K562 (cell line): ENCODE measurements around the gene AGPAT2. TPM values are rescaled to one million over a fixed set of nuclear protein-coding genes. Genes with fewer than 3 reads are reported as not detected.
A peak's percentile ranks its signal among the peaks of the same experiment; 100 is the strongest.

Experiments used
- ATAC-seq: fragments of 200-7000 bp; cut with Tn5 transposase; 3 replicates; pipeline ENCODE4 v1.9.1; 2020; ENCODE audit warnings: moderate library complexity
- BruUV-seq: library from RNA; stranded (reverse); fragments of 400-500 nt; replicated peaks from 2 replicates; lab custom pipeline; 2021; lab: Mats Ljungman, UMichigan
- CTCF ChIA-PET: fragments of 300-600 bp; formaldehyde crosslinking; extraction: SDS; loops from one replicate; lab custom pipeline; 2021; ENCODE audit warnings: low intra/inter-chr PET ratio; lab: Yijun Ruan, JAX
- POLR2A ChIA-PET: fragments of 300-600, 350-650 bp; sonication (Branson Sonifier 250); formaldehyde crosslinking; extraction: SDS; loops from one replicate; lab custom pipeline; 2021; ENCODE audit warnings: antibody characterized with exemption, inconsistent platforms; lab: Yijun Ruan, JAX
- DNase-seq, 4 experiments: peaks; one replicate each; pipeline versions ENCODE4 v3.0.0 to v3.0.0-alpha.2; 2011 to 2018; ENCODE audit warnings: low spot score in 3 of 4, mixed read lengths in 3 of 4; ENCODE audit errors: extremely low read depth in 1 of 4
- FAIRE-seq: peaks from 2 replicates; lab custom pipeline; 2011; peaks lifted over from hg19 to GRCh38; lab: Jason Lieb, UNC
- H2AFZ ChIP-seq: 2 replicates; pipeline ENCODE4 v1.6.0; 2011; ENCODE audit warnings: low read depth, low read length, control low read depth, inconsistent platforms
- H3K27ac ChIP-seq: fragments of 200-600 bp; 3 replicates; pipeline ENCODE4 v1.8.0; 2011; ENCODE audit warnings: low read depth, mild to moderate bottlenecking, control low read depth, inconsistent platforms, low read length, moderate library complexity, mixed read lengths; ENCODE audit errors: extremely low read depth
- H3K27me3 ChIP-seq, 2 experiments: fragments of 300-600 bp in 1 of 2; 2 replicates in 1 of 2; 3 replicates in 1 of 2; pipeline versions ENCODE4 v1.6.0 to v1.8.0; 2011; ENCODE audit warnings: inconsistent platforms in 2 of 2, low read length in 2 of 2, mild to moderate bottlenecking in 1 of 2, mixed read lengths in 1 of 2, moderate library complexity in 1 of 2; ENCODE audit not compliant: control insufficient read depth in 2 of 2, insufficient read depth in 2 of 2
- H3K36me3 ChIP-seq: fragments of 300-600 bp; 3 replicates; pipeline ENCODE4 v1.8.0; 2011; ENCODE audit warnings: mild to moderate bottlenecking, low read length, inconsistent platforms; ENCODE audit not compliant: control insufficient read depth, insufficient read depth
- H3K4me1 ChIP-seq, 2 experiments: fragments of 200-600 bp in 1 of 2; replicated peaks in 1 of 2; 2 replicates in 1 of 2; 3 replicates in 1 of 2; pipeline versions ENCODE4 v1.5.1 to v1.8.0; 2011; ENCODE audit warnings: inconsistent platforms in 2 of 2, low read length in 2 of 2, mild to moderate bottlenecking in 1 of 2, mixed read lengths in 1 of 2, moderate library complexity in 1 of 2; ENCODE audit not compliant: control insufficient read depth in 2 of 2, insufficient read depth in 2 of 2
- H3K4me2 ChIP-seq: 2 replicates; pipeline ENCODE4 v1.6.1; 2011; ENCODE audit warnings: low read length, control low read depth, inconsistent platforms, mixed read lengths; ENCODE audit not compliant: insufficient read depth
- H3K4me3 ChIP-seq: fragments of 200-600 bp; sonication (generic), shearing (Covaris generic); 2 replicates; pipeline ENCODE4 v1.5.1; 2016; ENCODE audit warnings: control low read depth, inconsistent platforms
- H3K79me2 ChIP-seq: fragments of 200-600 bp; 3 replicates; pipeline ENCODE4 v1.8.0; 2011; ENCODE audit warnings: low read length, inconsistent platforms; ENCODE audit not compliant: control insufficient read depth, insufficient read depth
- H3K9ac ChIP-seq, 2 experiments: 2 replicates each; pipeline versions ENCODE4 v1.6.0 to v1.6.1; 2011; ENCODE audit warnings: low read depth in 2 of 2, low read length in 2 of 2, control low read depth in 1 of 2, inconsistent platforms in 1 of 2, mild to moderate bottlenecking in 1 of 2, mixed read lengths in 1 of 2; ENCODE audit not compliant: insufficient read depth in 1 of 2
- H3K9me1 ChIP-seq: one replicate; pipeline ENCODE4 v1.6.0; 2011; ENCODE audit warnings: inconsistent platforms, mild to moderate bottlenecking, low read length, moderate library complexity; ENCODE audit not compliant: control insufficient read depth, insufficient read depth
- H3K9me3 ChIP-seq: replicated peaks from 2 replicates; pipeline ENCODE4 v1.5.1; 2011; ENCODE audit warnings: low read depth, low read length, inconsistent platforms; ENCODE audit not compliant: control insufficient read depth, insufficient read depth
- H4K20me1 ChIP-seq: replicated peaks from 2 replicates; pipeline ENCODE4 v1.6.1; 2011; ENCODE audit warnings: low read length, inconsistent platforms, mixed read lengths; ENCODE audit not compliant: control insufficient read depth, insufficient read depth
- BACH1 ChIP-seq: fragments of 200-800 bp; sonication (Bioruptor generic); IDR thresholded peaks from 2 replicates; pipeline ENCODE4 v1.6.1; 2016; ENCODE audit warnings: missing genetic modification characterization, missing compliant biosample characterization
- CBFB ChIP-seq: sonication (generic); formaldehyde crosslinking; IDR thresholded peaks from 2 replicates; pipeline ENCODE4 v1.4.0; 2020; ENCODE audit warnings: mild to moderate bottlenecking, missing genetic modification reagents
- CXXC5 ChIP-seq: fragments of 250-450 bp; sonication (Bioruptor Pico); IDR thresholded peaks from 2 replicates; pipeline ENCODE4 v1.8.0; 2022; ENCODE audit warnings: inconsistent platforms, mild to moderate bottlenecking, moderate library complexity
- DIDO1 ChIP-seq: fragments of 450-650 bp; IDR thresholded peaks from 2 replicates; pipeline ENCODE4 v1.6.1; 2016; ENCODE audit warnings: low read depth, missing biosample characterization, missing genetic modification characterization
- FOSL1 ChIP-seq: fragments of 200-800 bp; sonication (Bioruptor generic); conservative IDR thresholded peaks from 2 replicates; pipeline ENCODE4 v1.6.1; 2016; ENCODE audit warnings: missing genetic modification characterization, missing compliant biosample characterization
- MAFG ChIP-seq: fragments of 450-650 bp; conservative IDR thresholded peaks from 2 replicates; pipeline ENCODE4 v1.6.1; 2016; ENCODE audit warnings: missing genetic modification characterization, missing compliant biosample characterization
- MCM7 ChIP-seq, 2 experiments: fragments of 450-650 bp; IDR thresholded peaks; 2 replicates each; pipeline ENCODE4 v1.6.1; 2016 to 2018
- NFIC ChIP-seq: fragments of 450-650 bp; IDR thresholded peaks from 2 replicates; pipeline ENCODE4 v1.6.1; 2017; ENCODE audit warnings: mild to moderate bottlenecking, inconsistent platforms
- PBX2 ChIP-seq, 2 experiments: IDR thresholded peaks in 1 of 2; conservative IDR thresholded peaks in 1 of 2; 2 replicates each; pipeline ENCODE4 v1.6.1; 2016; ENCODE audit warnings: low read depth in 2 of 2, mild to moderate bottlenecking in 1 of 2, missing compliant biosample characterization in 1 of 2, missing genetic modification characterization in 1 of 2, moderate library complexity in 1 of 2
- POLR2G ChIP-seq: fragments of 200-400 bp; formaldehyde crosslinking; IDR thresholded peaks from 2 replicates; pipeline ENCODE4 v1.6.1; 2017; ENCODE audit warnings: low read depth, mild to moderate bottlenecking, antibody characterized with exemption, low read length, moderate library complexity
- RBFOX2 ChIP-seq: fragments of 200-400 bp; formaldehyde crosslinking; IDR thresholded peaks from 2 replicates; pipeline ENCODE4 v1.6.1; 2017; ENCODE audit warnings: low read depth, mild to moderate bottlenecking, low read length, moderate library complexity
- RBM39 ChIP-seq: fragments of 200-400 bp; formaldehyde crosslinking; optimal IDR thresholded peaks from 2 replicates; pipeline ENCODE3; 2018; ENCODE audit warnings: low read depth, low read length
- SNIP1 ChIP-seq: fragments of 450-650 bp; IDR thresholded peaks from 2 replicates; pipeline ENCODE4 v1.7.1; 2017; ENCODE audit warnings: low read depth, mild to moderate bottlenecking
- STAG1 ChIP-seq: sonication (generic); formaldehyde crosslinking; IDR thresholded peaks from 2 replicates; pipeline ENCODE4 v1.5.0; 2020; ENCODE audit warnings: missing genetic modification reagents, borderline replicate concordance
- TAF15 ChIP-seq: fragments of 200-400 bp; formaldehyde crosslinking; IDR thresholded peaks from 2 replicates; pipeline ENCODE4 v1.6.1; 2017; ENCODE audit warnings: mild to moderate bottlenecking, low read depth, low read length, moderate library complexity
- TAF9B ChIP-seq: fragments of 450-650 bp; IDR thresholded peaks from 2 replicates; pipeline ENCODE4 v1.6.1; 2018; ENCODE audit warnings: mild to moderate bottlenecking; ENCODE audit not compliant: partially characterized antibody
- TBL1XR1 ChIP-seq, 2 experiments: IDR thresholded peaks; 2 replicates each; pipeline ENCODE4 v1.6.1; 2012; ENCODE audit warnings: improper control_type of control experiment in 2 of 2, low read length in 2 of 2, mild to moderate bottlenecking in 1 of 2
- ZBTB7A ChIP-seq: IDR thresholded peaks from 2 replicates; pipeline ENCODE4 v1.6.1; 2011; ENCODE audit warnings: low read depth, mild to moderate bottlenecking, low read length, moderate library complexity, borderline replicate concordance; ENCODE audit not compliant: control insufficient read depth
- ZEB2 ChIP-seq: fragments of 450-650 bp; IDR thresholded peaks from 2 replicates; pipeline ENCODE4 v1.6.1; 2016
- ZFP1 ChIP-seq: fragments of 450-650 bp; formaldehyde crosslinking; IDR thresholded peaks from 2 replicates; pipeline ENCODE4 v1.4.0; 2020; ENCODE audit warnings: mild to moderate bottlenecking, mixed read lengths
- ZNF184 ChIP-seq: sonication (generic); formaldehyde crosslinking; IDR thresholded peaks from 2 replicates; pipeline ENCODE4 v1.5.0; 2020; ENCODE audit warnings: missing genetic modification reagents
- ZNF274 ChIP-seq: IDR thresholded peaks from 2 replicates; pipeline ENCODE4 v1.6.1; 2011; ENCODE audit warnings: low read depth, mild to moderate bottlenecking, low read length, moderate library complexity, borderline replicate concordance
- WGBS: fragments of 100-300 bp; shearing (Covaris generic); methylation state at CpG from one replicate; pipeline ENCODE4 v1.1.6; 2016; ENCODE audit warnings: low coverage, mixed read lengths; ENCODE audit not compliant: insufficient coverage; ENCODE audit errors: missing lambda C conversion rate; 5-methylcytosine and 5-hydroxymethylcytosine counted together
- in situ Hi-C: fragments of 300-500 bp; cut with MboI; formaldehyde crosslinking; loops from 4 replicates; pipeline ENCODE4 v1.15.0; 2018; ENCODE audit warnings: inconsistent platforms, mixed read lengths
- intact Hi-C: fragments of 100-400 bp; cut with micrococcal nuclease; formaldehyde crosslinking; loops from 2 replicates; pipeline ENCODE4 v1.14.2; 2022
- polyA plus RNA-seq, 8 experiments: library from polyadenylated mRNA; depleted of rRNA in 4 of 8; stranded (reverse) in 5 of 8; unstranded in 3 of 8; fragments of >200 nt; fragmentation: Nextera tagmentation in 2 of 8; fragmentation: Illumina TruSeq in 1 of 8; extraction: Ambion mirVana in 2 of 8; extraction: Trizol in 1 of 8; gene quantifications; 2 replicates each; pipeline versions ENCODE4 v1.2.1 to v1.2.3, GENCODE V29; 2011 to 2014; ENCODE audit warnings: inconsistent platforms in 1 of 8, missing spikeins in 1 of 8
- total RNA-seq, 7 experiments: library from RNA; depleted of rRNA in 6 of 7; stranded (reverse); fragments of >200 nt in 6 of 7; fragmentation: Illumina TruSeq in 2 of 7; extraction: Trizol in 2 of 7; gene quantifications; 2 replicates each; pipeline versions ENCODE4 v1.2.1 to v1.2.3, GENCODE V29; 2011 to 2021; ENCODE audit warnings: low replicate concordance in 1 of 7

Gene AGPAT2
- total and polyA plus RNA-seq, 9 of the 15 experiments (the other 6 are each of a cell fraction or from before 2014, with no cell fraction given), result 0.13 to 54.5 (median 23.9) TPM

GRCh38 chr9:136721339-136722092 is 34.3 kb upstream of the AGPAT2 start:
- H3K4me1 ChIP-seq, result peaks cover 11 to 92% of the 10 kb centered on the region in 2 experiments; a peak in 4 of 5 replicates
- peaks cover 31% of the 10 kb centered on the region for H3K79me2 ChIP-seq
- no peaks in the 10 kb centered on the region for H3K27me3 ChIP-seq
- no peaks in the 10 kb centered on the region for H3K9me1 ChIP-seq
- BruUV-seq, result no TSS peak
- ChIA-PET POLR2A (interaction anchor here (0.6 to 1.7 kb wide), 5 partner anchors 8 to 66 kb away, joined by 3 to 9 read pairs (median 4); no protein-coding TSS in a partner anchor), CTCF (no interaction called here)
- in situ Hi-C loops (no loop called here), intact Hi-C loops (no loop called here)
- FAIRE-seq (no peak), ATAC-seq (peak; percentile 3; the same call in 2 of the 3 replicates), DNase-seq (no peak)
- H3K27ac ChIP-seq, result no peak overlapping the region
- H3K9me3 ChIP-seq, result no peaks in the 10 kb centered on the region
- H3K4me2 ChIP-seq, result no peak overlapping the region
- peaks cover 43% of the 10 kb centered on the region for H4K20me1 ChIP-seq
- H3K4me3 ChIP-seq, result no peak overlapping the region
- peaks cover 59% of the 10 kb centered on the region for H3K36me3 ChIP-seq
- H3K9ac ChIP-seq, result peak overlapping the region in 1 of 2 experiments; percentile 64; a peak in 2 of 4 replicates
- WGBS, result 65% methylated on average over 25 of the region's 30 CpGs
- H2AFZ ChIP-seq, result no peak overlapping the region
- no peak for TF ChIP-seq SNIP1
- peak; percentile 52; the same call in 1 of the 2 replicates for TF ChIP-seq TAF15
- TF ChIP-seq MAFG (tag), result no peak
- TF ChIP-seq ZEB2, result no peak
- TF ChIP-seq FOSL1 (tag), result no peak
- TF ChIP-seq CBFB, result no peak
- no peak for TF ChIP-seq TAF9B
- peak; percentile 15; the same call in 1 of the 2 replicates for TF ChIP-seq ZBTB7A
- no peak for TF ChIP-seq ZNF184 (CRISPR knock-in tag)
- no peak for TF ChIP-seq ZNF274
- no peak for TF ChIP-seq ZFP1 (CRISPR knock-in tag)
- no peak for TF ChIP-seq TBL1XR1 (IDR thresholded peaks at IDR 0.05; ENCODE audit: low read length in 2 of 2)
- peak; percentile 52 for TF ChIP-seq POLR2G
- TF ChIP-seq MCM7 (IDR thresholded peaks at IDR 0.05), result no peak
- peak; percentile 7; the same call in 1 of the 2 replicates for TF ChIP-seq RBFOX2
- no peak for TF ChIP-seq DIDO1 (tag)
- peak; percentile 17 for TF ChIP-seq RBM39
- TF ChIP-seq NFIC, result peak; percentile 81
- TF ChIP-seq BACH1 (tag), result no peak
- TF ChIP-seq STAG1 (CRISPR knock-in tag), result no peak
- no peak for TF ChIP-seq CXXC5 (CRISPR knock-in tag)
- no peak for TF ChIP-seq PBX2 (CRISPR knock-in tag; IDR thresholded peaks at IDR 0.05; ENCODE audit: low read depth)
- TF ChIP-seq PBX2 (tag; conservative IDR thresholded peaks at IDR 0.05; ENCODE audit: low read depth), result no peak
